Colonic mucosa (tissue), 4 donors: ENCODE results near the gene PELI1. TPM values are rescaled to one million over a fixed set of nuclear protein-coding genes. Genes with fewer than 3 reads are reported as not detected.

ENCODE experiments used
- DNase-seq: peaks from one replicate; pipeline ENCODE4 v3.0.0-alpha.2; 2020
- H3K27ac ChIP-seq: fragments of 200-600 bp; one replicate; pipeline ENCODE4 v1.8.0; 2021
- H3K27me3 ChIP-seq: fragments of 200-600 bp; one replicate; pipeline ENCODE4 v1.8.0; 2021
- H3K36me3 ChIP-seq: fragments of 200-600 bp; one replicate; pipeline ENCODE4 v1.8.0; 2021
- H3K4me1 ChIP-seq: fragments of 200-600 bp; one replicate; pipeline ENCODE4 v1.8.0; 2021; ENCODE audit warnings: mild to moderate bottlenecking
- H3K4me3 ChIP-seq: fragments of 200-600 bp; one replicate; pipeline ENCODE4 v1.8.0; 2021
- H3K9ac ChIP-seq, 2 donors: one replicate each; pipeline ENCODE4 v1.7.0; 2013; ENCODE audit warnings: control low read depth in 2 of 2, low read depth in 2 of 2, low read length in 2 of 2
- H3K9me3 ChIP-seq: fragments of 200-600 bp; one replicate; pipeline ENCODE4 v1.8.0; 2021
- intact Hi-C: fragments of 100-400 bp; cut with DNase I; formaldehyde crosslinking; loops from one replicate; pipeline ENCODE4 v1.14.1; 2022
- total RNA-seq, 2 donors: library from RNA; stranded (reverse); fragmentation: NEBNext Ultra II Directional in 1 of 2; extraction: Animal tissue kit (Norgen Biotek cat#: 25700) in 1 of 2; gene quantifications; one replicate each; pipeline ENCODE4 v1.2.1, GENCODE V29; 2021
- TF ChIP-seq, protein P1 (sequence below): fragments of 200-600 bp; IDR thresholded peaks from one replicate; pipeline ENCODE4 v1.8.0; 2022; ENCODE audit warnings: antibody characterized with exemption, mild to moderate bottlenecking
- donor health status: healthy.
- donor health status: DM: no; HTN: no; CAD: no.
- donor health status: DM: no; HTN: no; CAD: no.

The PELI1 gene
- total RNA-seq, 2 donors from 2014 or later = 34.3 to 57.6 TPM

DNA sequence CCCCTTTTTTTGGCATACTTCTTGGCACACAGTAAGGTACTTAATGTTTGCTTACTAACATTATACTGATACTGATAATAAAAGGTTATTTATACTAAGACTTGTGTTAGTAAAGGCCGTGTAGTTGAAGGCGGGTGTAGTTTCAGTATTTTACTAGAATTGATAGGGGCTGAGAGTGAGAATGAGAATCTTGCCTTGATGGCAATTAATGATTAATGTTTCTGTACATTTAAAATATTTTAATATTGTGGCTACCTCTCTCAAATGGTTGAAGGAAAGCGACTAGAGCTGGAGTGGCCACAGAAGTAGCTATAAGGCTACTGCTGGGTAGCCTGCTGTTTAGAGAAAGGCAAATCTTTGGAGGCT lies 29.3 kb downstream of the PELI1 start:
- TF ChIP-seq, protein P1, sequence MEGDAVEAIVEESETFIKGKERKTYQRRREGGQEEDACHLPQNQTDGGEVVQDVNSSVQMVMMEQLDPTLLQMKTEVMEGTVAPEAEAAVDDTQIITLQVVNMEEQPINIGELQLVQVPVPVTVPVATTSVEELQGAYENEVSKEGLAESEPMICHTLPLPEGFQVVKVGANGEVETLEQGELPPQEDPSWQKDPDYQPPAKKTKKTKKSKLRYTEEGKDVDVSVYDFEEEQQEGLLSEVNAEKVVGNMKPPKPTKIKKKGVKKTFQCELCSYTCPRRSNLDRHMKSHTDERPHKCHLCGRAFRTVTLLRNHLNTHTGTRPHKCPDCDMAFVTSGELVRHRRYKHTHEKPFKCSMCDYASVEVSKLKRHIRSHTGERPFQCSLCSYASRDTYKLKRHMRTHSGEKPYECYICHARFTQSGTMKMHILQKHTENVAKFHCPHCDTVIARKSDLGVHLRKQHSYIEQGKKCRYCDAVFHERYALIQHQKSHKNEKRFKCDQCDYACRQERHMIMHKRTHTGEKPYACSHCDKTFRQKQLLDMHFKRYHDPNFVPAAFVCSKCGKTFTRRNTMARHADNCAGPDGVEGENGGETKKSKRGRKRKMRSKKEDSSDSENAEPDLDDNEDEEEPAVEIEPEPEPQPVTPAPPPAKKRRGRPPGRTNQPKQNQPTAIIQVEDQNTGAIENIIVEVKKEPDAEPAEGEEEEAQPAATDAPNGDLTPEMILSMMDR = no peak

DNA sequence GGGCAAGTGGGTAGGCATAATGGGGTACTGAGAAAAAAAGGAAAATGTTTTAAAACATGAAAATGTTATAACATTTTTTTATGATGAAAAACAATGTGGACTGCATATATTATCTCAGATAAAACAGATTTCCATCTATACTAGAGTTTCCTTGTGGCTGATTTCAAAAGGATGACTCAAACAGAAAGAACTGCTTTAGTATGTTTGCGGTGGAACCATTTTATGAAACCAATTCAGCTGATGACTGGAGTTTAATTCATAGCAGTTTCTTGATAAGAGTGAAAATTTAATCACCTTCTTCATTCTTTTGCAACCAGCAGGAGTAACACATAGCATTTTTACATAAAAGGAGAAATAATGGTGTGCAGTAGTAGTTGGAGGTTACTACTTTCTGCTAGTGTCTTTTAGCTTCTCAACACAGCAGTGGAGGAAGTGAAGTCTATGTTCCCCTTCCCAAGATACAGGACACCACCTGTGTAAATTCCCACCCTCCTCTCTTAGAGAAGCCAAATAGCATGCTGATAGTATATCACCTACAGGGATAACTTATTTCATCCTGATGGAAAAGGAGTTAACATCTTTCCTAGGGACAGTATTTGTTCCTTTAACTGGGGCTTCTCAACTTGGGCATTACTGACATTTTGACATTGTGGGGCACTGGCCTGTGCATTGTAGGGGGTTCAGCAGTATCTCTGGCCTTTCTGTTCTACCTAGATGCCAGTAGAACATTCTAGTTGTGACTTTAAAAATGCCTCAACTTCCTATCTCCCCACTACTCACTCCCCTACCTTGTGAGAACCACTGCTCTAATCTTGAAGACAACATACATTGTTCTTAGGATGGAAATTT lies 29.9 kb downstream of the PELI1 start:
- DNase-seq = no peak
- H3K4me3 ChIP-seq = no peak overlapping the region
- H3K4me1 ChIP-seq = no peaks in the 10 kb centered on the region
- H3K9me3 ChIP-seq = no peaks in the 10 kb centered on the region
- TF ChIP-seq, protein P1 = no peak
- no peaks in the 10 kb centered on the region for H3K27me3 ChIP-seq
- H3K9ac ChIP-seq = peak overlapping the region in 1 of 2 donors; percentile 42
- intact Hi-C loops = no loop called here
- H3K27ac ChIP-seq = peak overlapping the region; percentile 73
- H3K36me3 ChIP-seq = no peaks in the 10 kb centered on the region

More for the DNA sequence above, 29.3 kb downstream of the PELI1 start:
- no peak for DNase-seq
- H3K27me3 ChIP-seq = no peaks in the 10 kb centered on the region
- H3K27ac ChIP-seq = peak overlapping the region; percentile 73
- H3K9me3 ChIP-seq = no peaks in the 10 kb centered on the region
- no peaks in the 10 kb centered on the region for H3K36me3 ChIP-seq
- no peaks in the 10 kb centered on the region for H3K4me1 ChIP-seq
- intact Hi-C loops = no loop called here
- H3K9ac ChIP-seq = no peak overlapping the region
- H3K4me3 ChIP-seq = no peak overlapping the region

DNA sequence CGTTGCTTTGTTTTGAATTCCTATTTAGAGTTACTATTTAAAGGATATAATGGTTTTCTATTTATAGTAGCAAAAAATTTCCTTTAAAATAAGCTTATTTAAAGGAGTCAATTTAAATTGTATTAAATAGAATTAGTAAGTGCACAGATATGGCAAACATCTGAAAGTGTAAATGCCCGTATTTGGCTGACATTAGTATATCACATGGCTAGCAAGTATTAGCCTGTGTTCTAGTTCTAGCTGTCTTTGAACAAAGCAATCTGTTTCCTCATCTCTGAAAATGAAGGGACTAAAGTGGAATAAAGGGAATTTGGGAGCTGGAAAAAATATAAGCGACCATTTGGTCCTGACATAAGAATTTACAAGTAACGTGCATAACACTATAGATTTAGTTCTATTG lies 32.2 kb downstream of the PELI1 start:
- no peak for DNase-seq
- no peaks in the 10 kb centered on the region for H3K9me3 ChIP-seq
- intact Hi-C loops = no loop called here
- no peak overlapping the region for H3K9ac ChIP-seq
- TF ChIP-seq, protein P1 = no peak
- H3K4me1 ChIP-seq = no peaks in the 10 kb centered on the region
- H3K27ac ChIP-seq = no peak overlapping the region
- no peaks in the 10 kb centered on the region for H3K27me3 ChIP-seq
- H3K4me3 ChIP-seq = no peak overlapping the region
- H3K36me3 ChIP-seq = no peaks in the 10 kb centered on the region

DNA sequence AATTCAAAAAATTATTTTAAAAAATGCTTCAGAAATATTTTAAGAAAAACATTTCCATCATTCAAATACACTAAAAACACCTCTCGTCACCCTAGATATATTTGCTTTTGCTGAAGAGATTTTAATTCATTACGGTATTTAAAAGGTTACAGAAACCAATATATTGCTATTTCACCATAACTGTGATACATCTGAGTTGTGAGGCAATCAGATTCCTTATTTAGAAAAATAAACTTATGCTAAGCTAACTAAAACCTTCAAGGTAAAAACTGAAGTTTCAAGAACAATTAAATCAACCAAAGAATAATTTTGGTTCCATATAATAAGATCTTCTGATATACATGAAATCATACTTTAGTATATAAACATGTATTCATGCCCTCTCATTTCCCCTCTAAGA lies 32.8 kb downstream of the PELI1 start:
- H3K4me3 ChIP-seq = no peak overlapping the region
- no peak overlapping the region for H3K9ac ChIP-seq
- no peaks in the 10 kb centered on the region for H3K9me3 ChIP-seq
- no peaks in the 10 kb centered on the region for H3K36me3 ChIP-seq
- no peaks in the 10 kb centered on the region for H3K27me3 ChIP-seq
- TF ChIP-seq, protein P1 = no peak
- H3K27ac ChIP-seq = no peak overlapping the region
- H3K4me1 ChIP-seq = no peaks in the 10 kb centered on the region
- intact Hi-C loops = no loop called here
- DNase-seq = no peak

DNA sequence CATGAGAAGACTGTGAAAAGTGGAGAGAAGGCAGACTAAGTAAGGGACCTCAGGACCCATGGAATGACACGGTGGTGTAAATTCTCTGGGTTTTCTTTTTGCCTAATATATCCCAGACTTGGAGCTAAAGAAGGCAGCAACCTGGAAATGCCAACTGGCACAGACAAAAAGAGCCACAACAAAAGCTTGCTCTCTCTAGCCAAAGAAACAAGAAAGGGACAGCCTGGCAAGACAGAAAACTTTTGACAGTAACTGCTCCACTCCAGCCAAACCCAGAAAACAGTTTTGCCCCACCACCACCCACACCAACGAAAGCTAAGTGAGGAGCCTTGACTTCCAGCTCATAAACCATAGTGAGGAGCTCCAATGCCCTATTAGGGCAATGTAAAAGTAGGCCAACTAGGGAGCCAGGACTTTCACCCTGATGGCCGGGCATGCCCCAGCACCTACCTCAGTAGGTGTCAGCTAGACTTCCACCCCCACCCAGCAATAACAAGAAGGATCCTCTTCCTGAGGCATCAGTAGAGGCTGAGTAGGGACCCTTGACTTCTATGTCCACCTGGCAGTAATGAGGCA lies 35.5 kb downstream of the PELI1 start:
- intact Hi-C loops = no loop called here
- no peaks in the 10 kb centered on the region for H3K4me1 ChIP-seq
- no peak overlapping the region for H3K4me3 ChIP-seq
- no peak overlapping the region for H3K9ac ChIP-seq
- H3K27me3 ChIP-seq = no peaks in the 10 kb centered on the region
- H3K27ac ChIP-seq = no peak overlapping the region
- no peak for DNase-seq
- H3K9me3 ChIP-seq = no peaks in the 10 kb centered on the region
- no peaks in the 10 kb centered on the region for H3K36me3 ChIP-seq
- TF ChIP-seq, protein P1 = no peak
